ENCODE results near the gene ACTBL2.
A peak's percentile ranks its signal among the peaks of the same experiment; 100 is the strongest.

ACTBL2 gene

DNA sequence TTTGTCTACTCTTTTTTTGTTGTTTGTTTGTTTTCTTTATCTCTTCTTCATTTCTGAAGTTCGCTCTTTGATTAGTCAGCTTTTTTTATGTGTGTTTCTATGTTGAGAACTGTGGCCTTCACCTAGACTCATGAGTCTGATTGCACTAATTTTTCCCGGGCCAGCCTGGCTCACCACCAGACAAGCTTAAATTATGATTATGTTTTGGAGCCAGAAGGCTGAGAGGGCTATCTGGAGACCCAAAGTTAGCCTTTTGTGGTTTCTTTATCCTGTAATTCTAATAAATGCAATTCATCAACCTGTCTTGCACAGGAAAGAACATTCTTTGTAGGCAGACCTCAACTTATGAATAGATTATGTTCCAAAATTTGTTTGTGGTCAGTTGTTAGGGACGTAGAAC lies 20.8 kb upstream of the ACTBL2 start:
- FAIRE-seq (no peak), DNase-seq (ENCODE audit: insufficient read length, low spot score) (no peak)
- TF ChIP-seq, protein P1, sequence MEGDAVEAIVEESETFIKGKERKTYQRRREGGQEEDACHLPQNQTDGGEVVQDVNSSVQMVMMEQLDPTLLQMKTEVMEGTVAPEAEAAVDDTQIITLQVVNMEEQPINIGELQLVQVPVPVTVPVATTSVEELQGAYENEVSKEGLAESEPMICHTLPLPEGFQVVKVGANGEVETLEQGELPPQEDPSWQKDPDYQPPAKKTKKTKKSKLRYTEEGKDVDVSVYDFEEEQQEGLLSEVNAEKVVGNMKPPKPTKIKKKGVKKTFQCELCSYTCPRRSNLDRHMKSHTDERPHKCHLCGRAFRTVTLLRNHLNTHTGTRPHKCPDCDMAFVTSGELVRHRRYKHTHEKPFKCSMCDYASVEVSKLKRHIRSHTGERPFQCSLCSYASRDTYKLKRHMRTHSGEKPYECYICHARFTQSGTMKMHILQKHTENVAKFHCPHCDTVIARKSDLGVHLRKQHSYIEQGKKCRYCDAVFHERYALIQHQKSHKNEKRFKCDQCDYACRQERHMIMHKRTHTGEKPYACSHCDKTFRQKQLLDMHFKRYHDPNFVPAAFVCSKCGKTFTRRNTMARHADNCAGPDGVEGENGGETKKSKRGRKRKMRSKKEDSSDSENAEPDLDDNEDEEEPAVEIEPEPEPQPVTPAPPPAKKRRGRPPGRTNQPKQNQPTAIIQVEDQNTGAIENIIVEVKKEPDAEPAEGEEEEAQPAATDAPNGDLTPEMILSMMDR (IDR thresholded peaks at IDR 0.05; ENCODE audit: insufficient read depth, missing control alignments), result no peak

DNA sequence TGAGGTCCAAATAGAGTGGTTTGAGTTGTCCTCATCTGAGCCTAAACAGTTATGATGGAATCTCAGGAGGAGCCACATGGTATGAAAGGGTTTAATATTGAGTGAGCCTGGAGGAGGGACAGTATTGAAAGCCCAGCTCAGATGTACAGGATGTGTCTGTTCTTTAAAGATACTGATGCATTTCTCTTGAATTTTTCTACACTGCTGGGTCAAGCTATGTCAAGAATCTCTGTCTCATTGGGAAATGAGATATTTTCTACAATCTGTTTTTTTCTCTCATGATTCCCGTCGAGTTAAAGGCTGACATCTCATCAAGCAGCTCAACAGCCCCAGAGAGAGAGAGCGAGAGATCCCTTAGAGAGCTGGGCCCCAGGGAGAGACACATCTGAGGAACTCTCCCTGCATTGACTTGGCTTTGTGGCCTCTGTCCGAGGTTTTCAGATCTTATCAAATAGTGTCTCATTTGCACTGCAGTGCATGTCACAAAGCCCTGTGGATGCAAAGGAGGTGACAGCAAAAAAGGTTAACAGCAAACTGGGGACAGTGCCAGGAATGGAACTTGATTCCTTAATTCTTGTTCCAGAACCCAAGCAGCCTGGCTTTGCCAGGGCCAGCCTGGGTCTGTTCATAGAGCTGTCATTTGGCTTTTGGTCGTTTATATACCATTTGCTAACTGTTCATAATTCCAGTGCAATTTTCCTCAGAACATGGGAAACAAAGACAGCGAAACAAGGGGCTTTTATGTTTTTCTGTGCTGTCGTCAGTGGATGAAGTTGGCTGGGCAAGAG lies 19.0 kb upstream of the ACTBL2 start:
- DNase-seq (ENCODE audit: insufficient read length, low spot score), result no peak
- TF ChIP-seq, protein P1 (IDR thresholded peaks at IDR 0.05; ENCODE audit: insufficient read depth, missing control alignments), result no peak
- no peak for FAIRE-seq

DNA sequence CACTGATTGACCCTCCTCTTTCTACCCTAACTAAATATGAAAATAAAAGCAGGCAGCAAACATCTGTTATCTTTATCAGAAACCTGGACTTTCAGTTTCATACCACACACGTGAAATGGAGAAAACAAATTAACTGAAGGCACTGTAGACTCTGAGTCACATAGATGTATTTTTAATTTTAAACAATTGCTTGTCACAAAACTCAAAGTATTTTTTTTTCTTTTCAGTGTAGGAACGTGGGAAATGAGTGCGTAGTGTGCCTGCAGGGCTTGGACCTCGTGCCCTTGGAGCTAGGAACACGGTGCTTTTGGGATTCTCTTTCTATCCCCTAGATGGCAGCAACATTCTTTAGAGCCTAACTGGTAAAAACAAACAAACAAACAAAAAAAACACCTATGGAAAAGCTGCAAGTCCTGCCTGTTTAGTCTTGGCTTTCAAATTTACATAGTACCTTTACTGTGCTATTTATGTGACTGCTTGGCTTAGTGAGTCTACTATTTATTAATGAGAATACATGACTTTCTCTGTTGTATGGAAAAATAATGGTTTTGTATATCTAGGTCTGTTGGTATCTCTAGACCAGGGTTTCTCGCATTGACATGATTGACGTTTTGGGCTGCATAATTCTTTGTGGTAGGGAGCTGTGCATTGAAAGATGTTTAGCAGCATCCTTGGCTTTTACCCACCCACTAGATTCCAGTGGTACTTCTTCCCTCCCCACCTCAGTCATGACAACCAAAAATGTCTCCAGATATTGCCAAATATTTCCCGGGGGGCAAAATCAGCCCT lies 16.8 kb upstream of the ACTBL2 start:
- TF ChIP-seq, protein P1 (IDR thresholded peaks at IDR 0.05; ENCODE audit: insufficient read depth, missing control alignments), result peak; percentile 61
- FAIRE-seq, result peak; percentile 82
- DNase-seq (ENCODE audit: insufficient read length, low spot score), result no peak

DNA sequence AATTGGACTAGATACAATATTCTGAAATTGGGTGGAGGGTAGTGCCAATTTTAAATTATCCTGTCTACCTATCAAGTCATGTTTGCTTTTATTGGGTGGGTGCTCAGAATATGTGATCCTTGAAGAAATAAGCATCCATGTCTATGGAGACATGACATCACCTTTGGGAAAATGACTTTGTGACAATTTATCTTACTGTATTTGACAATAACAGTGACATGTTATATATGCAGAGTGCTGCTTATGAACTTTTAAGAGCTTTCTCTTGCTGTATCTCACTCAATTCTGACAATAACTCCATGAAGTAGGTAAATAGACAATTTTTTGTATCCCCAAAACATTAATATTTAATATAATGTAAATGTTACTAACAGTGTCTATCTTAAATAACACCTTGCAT lies 15.1 kb upstream of the ACTBL2 start:
- FAIRE-seq (no peak), DNase-seq (ENCODE audit: insufficient read length, low spot score) (no peak)
- TF ChIP-seq, protein P1 (IDR thresholded peaks at IDR 0.05; ENCODE audit: insufficient read depth, missing control alignments), result no peak

DNA sequence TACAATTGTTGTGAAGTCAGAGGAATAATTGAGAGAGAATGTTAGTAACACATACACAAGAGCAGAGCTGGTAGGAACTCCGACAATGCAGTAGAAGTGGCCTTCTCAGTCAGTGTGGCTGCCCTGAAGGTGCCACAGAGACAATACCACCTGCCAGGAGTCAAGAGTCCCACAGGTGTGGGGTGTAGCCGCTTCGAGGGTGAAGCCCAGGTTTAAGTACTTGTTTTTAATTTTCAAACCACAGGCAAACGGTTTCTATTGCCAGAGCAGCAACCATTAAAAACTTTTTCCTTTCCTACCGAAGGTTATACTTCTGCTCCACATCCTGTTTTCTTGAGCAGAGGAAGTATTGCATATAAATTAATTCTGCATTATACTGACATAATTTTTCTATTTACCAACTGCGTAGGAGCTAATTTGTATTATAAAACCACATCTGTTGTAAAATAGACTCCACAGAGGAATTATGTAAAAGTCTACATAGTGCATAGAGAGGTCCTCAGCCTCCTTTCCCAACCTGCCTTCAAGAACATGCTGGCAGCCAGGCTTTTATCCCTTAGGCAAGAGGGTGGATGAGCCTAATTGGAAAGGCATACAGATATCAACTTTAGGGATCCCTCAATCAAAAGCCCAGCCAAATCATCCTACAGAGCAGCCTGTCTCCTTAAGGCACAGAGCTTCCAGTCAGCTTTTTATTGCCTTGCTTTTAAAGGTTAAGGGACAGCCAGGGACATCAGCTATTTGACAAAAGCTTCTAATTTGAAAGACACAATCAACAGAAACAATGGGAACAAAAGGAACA lies 12.9 kb upstream of the ACTBL2 start:
- DNase-seq (ENCODE audit: insufficient read length, low spot score) (no peak), FAIRE-seq (no peak)
- TF ChIP-seq, protein P1 (IDR thresholded peaks at IDR 0.05; ENCODE audit: insufficient read depth, missing control alignments), result no peak

DNA sequence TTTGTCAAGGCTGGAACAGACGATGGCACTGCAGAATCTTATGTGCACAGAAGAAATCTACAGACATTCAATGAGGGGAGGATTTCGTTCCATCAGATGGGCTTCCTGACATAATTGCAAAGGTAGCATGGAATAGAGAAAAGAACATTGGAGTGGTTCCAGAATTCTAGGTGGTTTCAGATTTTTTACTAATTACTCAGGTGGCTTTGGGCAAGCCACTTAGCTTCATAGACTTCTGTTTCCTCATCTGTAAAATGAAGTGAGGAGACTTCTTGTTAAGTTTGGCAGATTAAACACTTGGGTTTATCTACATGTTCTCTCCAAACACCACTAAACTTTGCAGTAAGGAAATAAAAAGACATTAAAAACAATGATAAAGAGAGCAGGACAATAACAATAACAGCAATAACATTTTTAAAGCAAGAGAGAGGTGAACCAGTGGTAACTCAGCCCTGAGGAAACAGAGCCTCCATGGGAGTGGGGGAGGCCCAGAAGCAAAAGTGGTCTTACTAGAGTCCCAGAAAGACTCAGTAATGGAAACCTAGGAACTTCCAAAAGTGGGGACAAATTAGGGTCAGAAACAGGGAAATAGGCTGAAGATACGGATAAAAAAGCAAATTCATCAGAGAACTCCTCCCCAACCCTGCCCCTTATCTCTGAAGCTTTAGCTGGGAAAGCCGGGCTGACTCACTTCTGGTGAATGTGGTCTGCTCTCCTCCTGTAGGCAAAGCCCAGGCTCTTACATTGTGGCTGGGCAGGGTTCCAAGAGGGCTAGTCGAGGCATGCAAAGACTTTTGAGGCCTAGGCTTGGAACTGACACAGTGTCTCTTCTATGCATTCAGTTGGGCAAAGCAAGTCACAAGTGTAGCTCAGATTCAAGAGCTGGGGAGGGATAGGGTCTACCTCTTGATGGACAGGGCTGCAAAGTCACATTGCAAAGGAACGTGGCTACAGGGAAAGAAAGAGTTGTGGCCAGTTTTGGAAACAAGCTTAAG lies 11.8 kb upstream of the ACTBL2 start:
- DNase-seq (ENCODE audit: insufficient read length, low spot score) (no peak), FAIRE-seq (no peak)
- TF ChIP-seq, protein P1 (IDR thresholded peaks at IDR 0.05; ENCODE audit: insufficient read depth, missing control alignments), result no peak
